ENCODE results near the gene OOSP2. TPM values are rescaled to one million over a fixed set of nuclear protein-coding genes. Genes with fewer than 3 reads are reported as not detected.
A peak's percentile ranks its signal among the peaks of the same experiment; 100 is the strongest.
"Not testable (repeated sequence)": the region's sequence is repeated elsewhere in the genome, so short reads cannot be mapped to it uniquely, and the experiment has no call there.

The OOSP2 gene
- total RNA-seq, 2 donors from 2014 or later, result not detected

DNA sequence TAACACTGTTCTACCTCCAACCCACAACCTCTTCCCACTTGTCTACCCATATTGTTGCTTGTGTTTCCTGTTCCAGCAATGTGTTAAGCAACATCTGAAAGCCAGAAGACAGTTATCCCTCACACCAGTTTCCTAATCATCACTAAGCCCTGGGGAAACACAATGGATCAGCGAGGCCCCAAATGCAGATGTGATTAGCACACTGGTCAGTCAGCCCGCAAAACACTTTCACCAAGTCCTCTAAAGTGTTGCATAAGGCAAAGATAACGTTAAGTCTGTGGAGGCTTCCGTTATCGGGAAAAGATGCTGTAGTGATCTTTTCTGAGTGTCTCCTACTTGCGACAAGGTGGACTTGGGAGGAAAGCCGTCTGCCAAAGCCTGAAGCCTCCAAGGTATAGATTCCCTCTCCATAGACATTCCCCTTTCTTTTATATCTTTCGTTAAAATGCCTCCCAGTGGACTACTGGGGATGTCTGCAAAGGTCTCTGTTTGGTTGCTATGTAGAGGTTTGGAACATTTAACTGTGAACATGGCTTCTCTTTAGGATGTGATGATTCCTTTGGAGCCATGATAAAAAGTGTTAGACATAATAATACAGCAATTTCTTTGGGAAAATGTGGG is 16.2 kb downstream of the OOSP2 start, which contains the start of gene MS4A3:
MS4A3 (plus strand) TSS at position 317 of the 621 bp plus-strand sequence. CDS start 4,496 bp downstream, outside the sequence.
- no peak within 1 kb of the TSS for H3K4me3 Mint-ChIP-seq
- H3K36me3 Mint-ChIP-seq (ENCODE audit: insufficient read depth in 2 of 2), result no peaks in the 10 kb centered on the region
- no peak for ATAC-seq (replicated peaks in 1 of 2)
- H3K4me1 Mint-ChIP-seq (ENCODE audit: low read depth), result peaks cover 9% of the 10 kb centered on the region
- peaks cover 0 to 2% of the 10 kb centered on the region in 2 donors for H3K9me3 Mint-ChIP-seq
- DNase-seq, result no peak
- H3K27me3 Mint-ChIP-seq (ENCODE audit: low read depth), result peaks cover 12% of the 10 kb centered on the region
- no peak within 1 kb of the TSS for H3K27ac Mint-ChIP-seq

GRCh38 chr11:60059052-60059451 is 18.8 kb downstream of the OOSP2 start:
- Mint-ChIP-seq H3K4me3 (no peak overlapping the region), H3K4me1 (ENCODE audit: low read depth) (peaks cover 9% of the 10 kb centered on the region), H3K36me3 (ENCODE audit: insufficient read depth in 2 of 2) (no peaks in the 10 kb centered on the region), H3K9me3 (peaks cover 0 to 2% of the 10 kb centered on the region in 2 donors), H3K27ac (no peak overlapping the region), H3K27me3 (ENCODE audit: low read depth) (peaks cover 19% of the 10 kb centered on the region)
- DNase-seq (no peak), ATAC-seq (replicated peaks in 1 of 2) (peak in 1 of 2 donors; percentile 50)

DNA sequence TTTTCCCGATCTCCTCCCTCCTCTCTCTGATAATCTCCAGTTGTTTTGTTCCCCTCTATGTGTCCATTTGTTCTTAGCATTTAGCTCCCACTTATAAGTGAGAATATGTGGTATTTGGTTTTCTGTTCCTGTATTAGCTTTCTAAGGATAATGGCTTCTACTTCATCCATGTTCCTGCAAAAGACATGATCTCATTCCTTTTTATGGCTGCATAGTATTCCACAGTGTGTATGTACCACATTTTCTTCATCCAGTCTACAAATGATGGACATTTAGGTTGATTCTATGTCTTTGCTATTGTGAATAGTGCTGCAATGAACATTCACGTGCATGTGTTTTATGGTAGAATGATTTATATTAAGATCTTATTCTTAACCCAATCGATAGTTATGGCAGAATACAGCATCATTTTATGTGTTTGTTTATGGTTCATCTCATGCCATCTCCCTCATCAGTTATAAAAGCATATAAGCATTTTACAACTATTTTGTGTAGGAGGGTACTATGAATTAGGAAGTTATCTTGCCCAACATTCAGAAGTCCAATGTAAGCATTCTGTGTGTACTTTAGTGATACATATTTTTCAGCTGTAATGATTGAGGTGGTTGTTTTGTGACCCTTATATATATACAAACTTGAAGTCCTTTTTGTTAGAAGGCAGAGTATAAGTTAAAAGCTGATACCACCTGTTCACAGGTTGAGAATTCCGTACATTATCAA is 19.5 kb downstream of the OOSP2 start:
- ATAC-seq (replicated peaks in 1 of 2) (no peak), DNase-seq (no peak)
- Mint-ChIP-seq H3K36me3 (ENCODE audit: insufficient read depth in 2 of 2) (no peaks in the 10 kb centered on the region), H3K27me3 (ENCODE audit: low read depth) (peaks cover 16% of the 10 kb centered on the region), H3K9me3 (peaks cover 0 to 2% of the 10 kb centered on the region in 2 donors), H3K4me3 (no peak overlapping the region), H3K27ac (no peak overlapping the region), H3K4me1 (ENCODE audit: low read depth) (peaks cover 9% of the 10 kb centered on the region)

- H3K9me3 Mint-ChIP-seq, result peaks cover 0 to 2% of the 10 kb centered on the region in 2 donors
- no peak for DNase-seq
- H3K27ac Mint-ChIP-seq, result no peak overlapping the region
- H3K36me3 Mint-ChIP-seq (ENCODE audit: insufficient read depth in 2 of 2), result no peaks in the 10 kb centered on the region
- no peak for ATAC-seq (replicated peaks in 1 of 2)
- no peak overlapping the region for H3K4me3 Mint-ChIP-seq
- peaks cover 5% of the 10 kb centered on the region for H3K4me1 Mint-ChIP-seq (ENCODE audit: low read depth)
- H3K27me3 Mint-ChIP-seq (ENCODE audit: low read depth), result peaks cover 7% of the 10 kb centered on the region
Measured at GRCh38 chr11:60064111-60064510, 23.9 kb downstream of the OOSP2 start.

- Mint-ChIP-seq H3K27ac (no peak overlapping the region), H3K9me3 (no peaks in the 10 kb centered on the region)
Measured at GRCh38 chr11:60065801-60066200, 25.6 kb downstream of the OOSP2 start.

DNA sequence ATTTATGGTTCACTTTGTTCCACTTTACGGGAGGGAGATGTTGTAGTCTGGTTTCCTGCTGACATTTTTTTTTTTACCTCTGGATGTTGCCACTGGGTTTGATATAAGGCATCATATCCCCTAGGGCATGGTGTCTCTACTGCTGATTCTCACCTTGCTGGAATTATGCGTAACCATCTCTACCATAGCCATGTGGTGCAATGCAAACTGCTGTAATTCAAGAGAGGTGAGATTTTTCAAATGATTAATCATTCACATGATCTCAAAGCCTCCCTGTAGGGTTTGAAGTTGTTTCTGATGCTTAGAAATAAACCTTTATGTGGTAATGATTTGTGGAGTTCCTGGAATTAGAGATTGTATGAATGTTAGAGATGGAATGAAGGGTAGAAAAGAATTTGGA is 29.2 kb downstream of the OOSP2 start:
- Mint-ChIP-seq H3K9me3 (no peaks in the 10 kb centered on the region), H3K27ac (peak overlapping the region; percentile 10), H3K27me3 (ENCODE audit: low read depth) (peaks cover 9% of the 10 kb centered on the region), H3K36me3 (ENCODE audit: insufficient read depth in 2 of 2) (no peaks in the 10 kb centered on the region), H3K4me3 (no peak overlapping the region), H3K4me1 (ENCODE audit: low read depth) (no peaks in the 10 kb centered on the region)
- ATAC-seq (replicated peaks in 1 of 2), result no peak
- DNase-seq, result no peak

More at GRCh38 chr11:60065801-60066200, 25.6 kb downstream of the OOSP2 start:
- H3K27me3 Mint-ChIP-seq (ENCODE audit: low read depth), result peaks cover 14% of the 10 kb centered on the region
- no peaks in the 10 kb centered on the region for H3K4me1 Mint-ChIP-seq (ENCODE audit: low read depth)
- DNase-seq, result no peak
- H3K36me3 Mint-ChIP-seq (ENCODE audit: insufficient read depth in 2 of 2), result no peaks in the 10 kb centered on the region
- H3K4me3 Mint-ChIP-seq, result no peak overlapping the region
- ATAC-seq (replicated peaks in 1 of 2), result no peak

DNA sequence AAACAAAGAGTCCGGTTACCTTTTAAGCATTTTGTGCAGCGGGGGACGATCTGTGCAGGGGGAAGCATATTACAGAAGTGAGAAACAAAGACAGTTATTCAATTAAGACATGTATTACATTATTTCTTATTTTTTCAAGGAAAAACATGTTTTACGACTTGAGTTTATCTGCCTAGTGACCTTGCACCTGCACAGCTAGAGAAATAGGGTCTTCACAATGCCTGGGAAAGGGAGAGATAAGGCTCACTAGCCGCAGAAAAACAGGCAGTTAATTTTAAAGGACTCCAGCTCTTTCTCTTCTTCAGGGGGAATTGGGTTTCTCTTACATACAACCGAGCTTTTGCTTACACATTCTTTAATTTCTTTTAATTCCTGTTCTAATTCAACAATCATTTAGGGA is 31.4 kb downstream of the OOSP2 start:
- DNase-seq; H3K27me3 Mint-ChIP-seq (ENCODE audit: low read depth); H3K36me3 Mint-ChIP-seq (ENCODE audit: insufficient read depth in 2 of 2); H3K27ac Mint-ChIP-seq; H3K4me1 Mint-ChIP-seq (ENCODE audit: low read depth); ATAC-seq (replicated peaks in 1 of 2); H3K9me3 Mint-ChIP-seq; H3K4me3 Mint-ChIP-seq: not testable (repeated sequence)

GRCh38 chr11:60077216-60077817 is 37.1 kb downstream of the OOSP2 start:
- no peaks in the 10 kb centered on the region for H3K36me3 Mint-ChIP-seq (ENCODE audit: insufficient read depth in 2 of 2)
- H3K4me3 Mint-ChIP-seq, result no peak overlapping the region
- peaks cover 1 to 3% of the 10 kb centered on the region in 2 donors for H3K9me3 Mint-ChIP-seq
- DNase-seq (no peak), ATAC-seq (replicated peaks in 1 of 2) (no peak)
- H3K27me3 Mint-ChIP-seq (ENCODE audit: low read depth), result peaks cover 11% of the 10 kb centered on the region
- H3K27ac Mint-ChIP-seq, result no peak overlapping the region
- no peaks in the 10 kb centered on the region for H3K4me1 Mint-ChIP-seq (ENCODE audit: low read depth)

GRCh38 chr11:60077981-60078380 is 37.8 kb downstream of the OOSP2 start:
- no peak for ATAC-seq (replicated peaks in 1 of 2)
- H3K27me3 Mint-ChIP-seq (ENCODE audit: low read depth), result peaks cover 11% of the 10 kb centered on the region
- H3K36me3 Mint-ChIP-seq (ENCODE audit: insufficient read depth in 2 of 2), result no peaks in the 10 kb centered on the region

DNA sequence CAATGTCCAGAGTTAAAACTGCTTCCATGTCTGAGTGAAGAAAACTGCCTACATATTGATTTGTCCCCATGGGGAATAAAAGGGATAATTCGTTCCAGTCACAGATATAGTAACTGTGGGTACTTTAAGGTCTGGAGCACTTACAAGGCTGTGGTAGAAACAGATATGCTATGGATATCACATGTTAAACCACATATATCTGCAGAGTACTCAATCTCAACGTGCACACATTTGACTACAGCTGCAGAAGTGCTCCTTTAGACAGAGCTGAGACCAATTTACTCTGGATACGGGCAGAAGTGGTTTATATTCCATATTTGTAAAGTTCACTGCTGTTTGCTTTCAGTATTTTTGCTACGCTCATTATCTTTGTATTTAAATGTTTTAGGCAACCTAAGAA is 38.5 kb downstream of the OOSP2 start:
- Mint-ChIP-seq H3K4me3 (no peak overlapping the region), H3K36me3 (ENCODE audit: insufficient read depth in 2 of 2) (no peaks in the 10 kb centered on the region), H3K4me1 (ENCODE audit: low read depth) (no peaks in the 10 kb centered on the region), H3K9me3 (peaks cover 2 to 3% of the 10 kb centered on the region in 2 donors), H3K27me3 (ENCODE audit: low read depth) (peaks cover 11% of the 10 kb centered on the region), H3K27ac (no peak overlapping the region)
- no peak for DNase-seq
- no peak for ATAC-seq (replicated peaks in 1 of 2)

More at GRCh38 chr11:60077981-60078380, 37.8 kb downstream of the OOSP2 start:
- no peak for DNase-seq
- no peak overlapping the region for H3K4me3 Mint-ChIP-seq
- no peak overlapping the region for H3K27ac Mint-ChIP-seq
- H3K9me3 Mint-ChIP-seq, result peaks cover 2 to 3% of the 10 kb centered on the region in 2 donors
- H3K4me1 Mint-ChIP-seq (ENCODE audit: low read depth), result no peaks in the 10 kb centered on the region

- Mint-ChIP-seq H3K9me3 (peaks cover 2 to 3% of the 10 kb centered on the region in 2 donors), H3K4me3 (no peak overlapping the region), H3K4me1 (ENCODE audit: low read depth) (no peaks in the 10 kb centered on the region), H3K27ac (no peak overlapping the region), H3K27me3 (ENCODE audit: low read depth) (peaks cover 28% of the 10 kb centered on the region), H3K36me3 (ENCODE audit: insufficient read depth in 2 of 2) (no peaks in the 10 kb centered on the region)
- DNase-seq (no peak), ATAC-seq (replicated peaks in 1 of 2) (no peak)
Measured at GRCh38 chr11:60080535-60080934, 40.3 kb downstream of the OOSP2 start.

- ATAC-seq (replicated peaks in 1 of 2), result no peak
- Mint-ChIP-seq H3K36me3 (ENCODE audit: insufficient read depth in 2 of 2) (no peaks in the 10 kb centered on the region), H3K9me3 (peaks cover 0 to 2% of the 10 kb centered on the region in 2 donors), H3K27me3 (ENCODE audit: low read depth) (peaks cover 31% of the 10 kb centered on the region), H3K27ac (no peak overlapping the region), H3K4me3 (no peak overlapping the region), H3K4me1 (ENCODE audit: low read depth) (no peaks in the 10 kb centered on the region)
- DNase-seq, result no peak
Measured at GRCh38 chr11:60084631-60085273, 44.5 kb downstream of the OOSP2 start.

GRCh38 chr11:60085909-60086308 is 45.7 kb downstream of the OOSP2 start:
- peaks cover 26% of the 10 kb centered on the region for H3K27me3 Mint-ChIP-seq (ENCODE audit: low read depth)
- DNase-seq, result no peak
- no peaks in the 10 kb centered on the region for H3K36me3 Mint-ChIP-seq (ENCODE audit: insufficient read depth in 2 of 2)
- H3K27ac Mint-ChIP-seq, result no peak overlapping the region
- H3K4me1 Mint-ChIP-seq (ENCODE audit: low read depth), result no peaks in the 10 kb centered on the region
- peaks cover 0 to 2% of the 10 kb centered on the region in 2 donors for H3K9me3 Mint-ChIP-seq
- ATAC-seq (replicated peaks in 1 of 2), result no peak
- no peak overlapping the region for H3K4me3 Mint-ChIP-seq
